CMK (cell line): Measurements from ENCODE around the gene RTN1.
"Not testable (repeated sequence)": the region's sequence is repeated elsewhere in the genome, so short reads cannot be mapped to it uniquely, and the experiment has no call there.

ENCODE experiments used
- DNase-seq: peaks from one replicate; pipeline ENCODE4 v3.0.0-alpha.2; 2010; ENCODE audit warnings: low read depth

Gene RTN1

DNA sequence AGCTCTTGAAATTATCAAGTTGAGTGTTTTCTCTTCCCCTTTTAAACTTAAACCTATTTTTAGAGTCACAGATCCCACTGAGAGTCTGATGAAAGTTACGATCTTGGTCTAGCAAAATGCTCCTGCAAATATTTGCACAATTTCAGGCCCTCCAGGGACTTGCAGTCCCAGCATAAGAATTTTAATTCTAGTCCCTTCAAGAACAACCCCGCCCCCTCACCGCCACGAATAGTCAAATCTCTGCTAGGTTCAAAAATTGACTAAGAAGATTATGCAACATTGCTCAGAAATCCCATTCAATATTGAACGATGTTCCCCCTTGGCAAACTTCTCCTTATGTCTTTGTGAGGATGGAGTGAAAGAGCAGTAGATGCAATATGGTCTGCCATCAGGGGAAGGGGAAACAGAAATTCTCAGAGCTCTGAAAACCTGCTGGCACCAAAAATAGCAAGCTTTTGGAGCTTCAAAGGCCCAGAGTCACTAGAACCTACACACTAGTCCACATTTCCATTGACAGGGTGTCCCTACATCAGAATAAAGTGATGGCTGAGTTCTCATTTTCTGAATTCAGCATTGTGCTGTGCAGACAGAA is 166.4 kb downstream of the RTN1 start:
- no peak for DNase-seq

DNA sequence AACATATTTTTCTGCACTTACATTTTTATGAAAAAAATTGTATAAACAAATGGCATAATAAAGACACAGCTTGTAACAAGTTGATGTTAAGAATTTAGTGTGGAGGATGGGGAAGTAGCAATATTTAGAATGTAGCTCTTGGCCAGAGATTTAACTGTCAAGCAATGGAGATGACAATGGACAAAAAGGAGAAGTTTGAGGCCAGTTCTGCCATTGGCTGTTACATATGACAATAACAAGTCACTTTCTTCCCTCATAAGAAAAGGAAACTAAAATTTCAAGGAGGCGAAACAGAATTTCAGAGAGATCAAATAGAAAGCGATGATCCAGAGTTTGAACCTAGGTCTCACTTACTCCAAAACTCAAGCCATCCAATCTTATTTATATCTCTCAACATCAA is 171.1 kb downstream of the RTN1 start:
- no peak for DNase-seq

DNA sequence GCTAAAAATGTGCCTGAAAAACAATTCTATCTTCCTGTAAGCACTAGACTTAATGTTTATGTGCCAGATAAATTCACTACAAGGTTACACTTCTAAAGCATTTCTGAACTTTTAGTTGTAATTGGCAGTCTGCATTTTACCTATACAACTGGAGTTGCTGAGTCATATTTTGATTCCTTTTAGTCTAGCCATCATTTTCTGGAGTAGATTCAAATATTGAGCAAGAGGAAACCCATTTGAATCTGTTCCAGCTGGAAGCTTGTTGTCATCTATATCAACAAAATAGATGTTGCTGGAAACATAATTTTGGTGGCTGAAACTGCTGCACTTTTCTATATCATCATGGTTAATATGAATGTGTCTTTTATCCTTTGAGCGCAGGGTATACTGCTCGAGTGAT is 171.8 kb downstream of the RTN1 start:
- DNase-seq: no peak

DNA sequence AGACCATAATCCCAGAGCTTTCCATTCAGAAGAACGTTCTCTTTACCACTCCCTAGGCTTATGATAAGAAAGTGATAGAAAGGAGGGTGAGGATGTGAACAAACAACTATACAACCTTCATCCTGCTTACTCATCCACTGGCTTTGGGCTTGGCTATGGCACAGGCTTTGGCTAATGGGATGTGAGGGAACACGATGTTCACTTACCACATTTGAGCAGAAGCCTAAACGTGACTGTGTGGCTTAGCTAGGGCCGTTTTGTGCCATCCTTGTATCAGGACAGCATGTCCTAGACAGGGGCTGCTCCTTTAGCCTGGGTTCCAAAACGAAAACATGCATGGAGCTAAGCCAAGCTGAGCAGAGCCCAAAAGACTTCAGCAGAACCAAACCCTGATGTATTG is 175.4 kb downstream of the RTN1 start:
- DNase-seq: no peak

DNA sequence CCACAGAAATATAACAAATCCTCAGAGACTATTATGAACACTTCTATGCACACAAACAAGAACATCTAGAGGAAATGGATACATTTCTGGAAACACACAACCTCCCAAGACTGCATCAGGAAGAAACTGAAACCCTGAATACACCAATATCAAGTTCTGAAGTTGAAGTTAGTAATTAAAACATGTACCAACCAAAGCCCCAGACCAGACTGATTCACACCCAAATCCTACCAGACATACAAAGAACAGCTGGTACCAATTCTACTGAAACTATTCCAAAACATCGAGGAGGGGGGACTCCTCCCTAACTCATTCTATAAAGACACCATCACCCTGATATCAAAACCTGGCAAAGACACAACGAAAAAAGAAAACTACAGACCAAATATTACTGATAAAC is 179.3 kb downstream of the RTN1 start:
- no peak for DNase-seq

DNA sequence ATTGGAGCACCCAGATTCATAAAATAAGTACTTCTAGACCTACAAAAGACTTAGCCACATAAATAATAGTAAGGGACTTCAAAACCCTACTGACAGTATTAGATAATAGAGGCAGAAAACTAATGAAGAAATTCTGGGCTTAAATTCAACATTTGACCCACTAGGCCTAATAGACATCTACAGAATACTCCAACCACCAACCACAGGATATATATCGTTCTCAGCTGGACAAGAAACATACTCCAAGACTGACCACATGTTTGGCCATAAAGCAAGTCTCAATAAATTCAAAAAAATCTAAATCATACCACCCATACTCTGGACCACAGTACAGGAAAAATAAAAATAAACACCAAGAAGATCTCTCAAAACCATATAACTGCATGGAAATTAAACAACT is 180.2 kb downstream of the RTN1 start:
- no peak for DNase-seq

DNA sequence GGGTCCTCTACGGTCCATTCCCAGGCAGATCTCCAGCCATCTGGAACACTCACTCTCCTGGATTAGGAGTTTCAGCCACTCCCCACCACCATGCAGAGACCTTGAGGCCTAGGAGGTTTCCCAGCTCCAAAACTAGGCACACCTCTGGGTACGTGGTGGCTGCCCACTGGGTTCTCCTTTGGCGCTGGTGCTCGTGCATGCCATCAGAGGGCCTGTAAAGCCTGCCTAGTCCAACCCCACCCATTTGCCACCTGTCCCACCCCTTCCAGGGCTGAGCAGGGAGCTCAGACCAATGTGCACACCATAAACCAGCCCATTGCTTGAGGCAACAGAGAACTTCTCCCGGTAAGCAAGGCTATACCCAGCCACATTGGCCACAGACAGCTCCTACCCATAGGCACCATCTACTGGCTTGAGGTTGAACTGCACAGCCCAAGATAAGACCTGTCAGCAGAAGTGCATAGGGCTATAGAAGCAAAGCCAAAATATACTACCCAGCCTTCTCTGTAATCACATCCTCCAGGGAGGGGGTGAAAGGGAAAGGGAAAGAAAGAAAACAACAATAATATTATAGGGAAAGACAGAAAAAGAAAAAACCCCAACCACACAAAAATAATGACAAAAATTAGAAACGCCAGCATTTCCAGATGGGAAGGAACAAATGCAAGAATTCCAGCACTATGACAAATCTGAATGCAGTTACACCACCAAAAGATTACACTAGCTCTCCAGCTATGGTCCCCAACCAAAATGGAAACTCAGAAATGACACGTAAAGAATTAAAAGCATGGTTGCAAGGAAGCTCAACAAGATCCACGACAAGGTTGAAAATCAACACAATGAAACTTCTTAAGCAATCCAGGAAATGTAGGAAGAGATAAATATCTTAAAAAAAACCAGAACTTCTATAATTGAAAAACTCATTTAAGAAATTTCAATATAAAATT is 182.1 kb downstream of the RTN1 start:
- peak; percentile 31 for DNase-seq

DNA sequence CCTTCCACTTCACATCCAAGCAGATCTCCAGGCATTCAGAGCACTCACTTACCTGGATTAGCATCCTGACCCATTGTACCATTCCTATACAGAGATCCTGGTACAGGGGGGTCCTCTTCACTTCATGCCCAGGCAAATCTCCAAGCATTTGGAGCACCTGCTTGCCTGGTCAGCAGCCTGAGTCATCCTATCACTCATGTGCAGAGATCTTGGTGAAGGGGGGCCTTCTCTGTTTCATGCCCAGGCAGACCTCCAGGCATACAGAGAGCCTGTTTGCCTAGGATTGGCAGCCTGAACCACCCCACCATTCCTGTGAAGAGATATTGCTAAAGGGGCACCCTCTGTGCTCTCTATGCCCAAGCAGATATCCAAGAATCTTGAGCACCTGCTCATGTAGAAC is 182.9 kb downstream of the RTN1 start:
- DNase-seq: no peak

DNA sequence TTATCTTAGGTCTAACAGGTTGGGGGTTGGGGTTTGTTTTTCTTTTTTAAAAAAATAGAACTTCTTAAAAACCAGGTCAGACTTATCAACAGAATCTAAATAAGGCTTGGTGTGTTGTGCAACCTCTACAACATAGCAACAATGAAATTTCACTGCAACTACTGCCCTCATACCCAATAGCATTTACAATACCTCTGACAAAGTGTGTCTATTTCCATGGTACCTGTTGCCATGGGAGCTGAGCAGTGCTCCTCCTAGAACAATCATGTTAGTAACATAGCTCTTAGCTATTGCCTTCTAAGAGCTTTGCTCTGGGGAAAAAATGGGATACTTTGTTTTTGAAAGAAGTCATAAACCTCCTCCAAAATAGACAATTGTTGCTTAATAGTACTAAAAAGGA is 190.7 kb downstream of the RTN1 start:
- DNase-seq: no peak

DNA sequence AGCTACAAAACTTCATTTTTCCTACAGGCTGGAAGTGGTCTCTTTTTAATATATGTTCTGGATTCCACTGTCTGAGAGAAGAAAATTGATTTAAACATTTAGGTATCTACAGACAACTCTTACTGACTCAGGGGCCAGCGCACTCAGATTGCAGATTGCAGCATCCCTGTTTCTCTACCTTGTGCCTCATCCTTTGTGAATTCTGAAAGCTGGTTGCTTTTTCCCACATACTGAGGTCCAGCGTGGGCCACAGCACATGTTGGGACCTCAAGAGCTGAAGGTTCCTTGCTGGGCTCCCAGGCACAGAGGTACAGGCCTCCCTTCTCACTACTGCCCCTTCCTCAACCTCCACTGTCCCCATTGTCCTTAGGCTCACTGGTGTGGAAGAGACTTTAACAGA is 192.2 kb downstream of the RTN1 start:
- no peak for DNase-seq

DNA sequence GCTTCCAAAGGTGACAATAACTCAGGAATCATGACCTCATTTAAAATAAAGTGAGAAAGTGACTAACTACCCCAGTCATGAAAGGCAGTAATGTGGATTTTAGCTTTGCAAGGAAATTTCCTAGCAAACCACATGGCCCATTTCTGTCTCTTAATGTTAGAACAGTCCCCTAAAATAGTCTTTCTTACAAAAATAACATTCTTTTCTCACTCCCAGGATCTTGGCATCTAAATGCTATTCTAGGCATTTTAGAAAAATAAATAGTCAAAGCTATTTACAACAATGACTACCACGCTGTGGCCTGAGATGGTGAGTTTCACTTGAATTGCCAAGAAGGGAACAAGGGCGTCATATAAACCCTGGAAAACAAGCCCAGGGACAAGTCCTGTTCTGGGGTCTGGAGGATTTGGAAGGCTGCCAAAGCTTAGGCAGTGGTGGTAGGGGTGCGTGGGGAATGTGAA is 192.8 kb downstream of the RTN1 start:
- DNase-seq: no peak

DNA sequence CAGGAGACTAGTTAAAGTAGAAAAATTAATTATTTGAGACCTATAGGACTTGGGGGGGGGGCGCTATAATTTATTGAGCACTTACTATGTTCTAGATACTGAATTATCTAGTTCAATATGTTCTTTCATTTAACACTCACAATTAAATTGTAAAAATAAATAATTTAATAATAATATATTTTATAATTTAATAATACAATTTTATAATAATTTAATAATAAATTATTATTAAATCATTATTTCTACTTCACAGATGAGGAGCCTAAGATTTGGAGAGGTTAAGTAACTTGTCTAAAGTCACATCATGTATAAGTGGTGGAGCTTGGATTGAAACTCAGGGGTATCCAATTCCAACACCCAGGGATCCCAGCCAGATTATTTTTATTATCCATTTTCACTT is 195.2 kb downstream of the RTN1 start:
- no peak for DNase-seq

DNA sequence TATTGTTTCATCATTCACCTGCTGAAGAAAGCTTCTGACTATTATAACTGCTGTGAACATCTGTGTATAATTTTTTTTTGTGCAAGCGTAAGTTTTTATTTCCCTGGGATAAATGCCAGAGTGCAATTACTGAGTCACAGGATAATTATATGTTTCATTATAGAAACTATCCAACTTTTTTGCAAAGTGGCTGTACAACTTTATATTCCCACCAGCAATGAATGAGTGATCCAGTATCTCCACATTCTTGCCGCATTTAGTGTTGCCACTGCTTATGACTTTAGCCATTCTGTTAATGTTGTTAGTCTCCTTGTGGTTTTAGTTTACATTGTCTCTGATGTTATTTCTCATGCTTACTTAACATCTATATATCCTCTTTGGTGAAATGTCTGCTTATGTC is 205.8 kb downstream of the RTN1 start:
- no peak for DNase-seq

DNA sequence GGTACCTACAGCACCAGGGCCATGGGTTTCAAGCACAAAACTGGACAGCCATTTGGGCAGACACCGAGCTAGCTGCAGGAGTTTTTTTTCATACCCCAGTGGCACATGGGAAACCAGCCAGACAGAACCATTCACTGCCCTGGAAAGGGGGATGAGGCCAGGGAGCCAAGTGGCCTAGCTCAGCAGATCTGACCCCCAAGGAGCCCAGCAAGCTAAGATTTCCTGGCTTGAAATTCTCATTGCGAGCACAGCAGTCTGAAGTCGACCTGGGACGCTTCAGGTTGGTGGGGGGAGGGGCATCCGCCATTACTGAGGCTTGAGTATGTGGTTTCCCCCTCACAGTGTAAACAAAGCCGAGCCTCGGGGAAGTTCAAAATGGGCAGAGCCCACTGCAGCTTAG is 212.8 kb downstream of the RTN1 start:
- DNase-seq: no peak

DNA sequence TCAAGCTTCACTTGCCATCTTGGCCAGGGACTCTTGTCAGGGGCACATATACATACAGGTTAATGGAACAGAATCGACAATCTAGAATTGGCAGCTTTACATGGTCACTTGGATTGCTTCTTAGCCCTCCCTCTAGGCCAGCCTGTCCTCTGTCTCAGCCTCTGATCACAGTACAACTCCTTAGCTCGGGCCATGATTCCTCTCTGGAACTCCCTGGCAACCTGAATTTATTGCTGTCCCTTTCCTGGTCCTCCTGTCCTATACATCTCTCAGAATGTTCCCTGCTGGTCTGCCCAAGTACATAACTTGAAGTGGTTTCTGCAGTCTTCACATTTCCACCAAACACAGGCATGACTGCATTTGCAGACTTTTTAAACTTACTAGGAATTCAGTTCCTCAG is 214.1 kb downstream of the RTN1 start:
- DNase-seq: no peak

DNA sequence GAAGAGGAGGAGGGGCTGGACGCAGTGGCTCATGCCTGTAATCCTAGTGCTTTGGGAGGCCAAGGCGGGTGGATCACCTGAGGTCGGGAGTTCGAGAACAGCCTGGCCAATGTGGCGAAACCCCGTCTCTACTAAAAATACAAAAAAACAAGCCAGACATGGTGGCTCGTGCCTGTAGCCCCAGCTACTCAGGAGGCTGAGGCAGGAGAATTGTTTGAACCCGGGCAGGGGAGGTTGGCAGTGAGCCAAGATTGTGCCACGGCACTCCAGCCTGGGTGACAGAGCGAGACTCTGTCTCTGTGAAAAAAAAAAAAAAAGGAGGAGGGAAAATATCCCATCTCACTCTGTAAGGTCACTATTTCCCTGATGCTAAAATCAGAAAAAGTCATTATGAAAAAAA is 216.4 kb downstream of the RTN1 start:
- DNase-seq: not testable (repeated sequence)

DNA sequence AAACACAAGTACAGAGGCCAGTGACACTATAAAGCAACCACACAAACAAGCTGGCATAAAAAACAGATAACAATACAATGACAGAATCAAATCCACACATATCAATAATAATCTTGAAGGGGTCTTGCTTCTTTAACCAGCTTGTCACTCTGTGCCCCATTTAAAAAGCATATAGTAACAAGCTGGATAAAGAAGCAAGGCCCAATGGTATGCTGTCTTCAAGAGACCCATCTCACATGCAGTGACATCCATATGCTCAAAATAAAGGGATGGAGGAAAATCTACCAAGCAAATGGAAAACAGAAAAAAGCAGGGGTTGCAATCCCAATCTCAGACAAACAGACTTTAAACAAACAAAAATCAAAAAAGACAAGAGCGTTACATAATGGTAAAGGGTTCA is 223.7 kb downstream of the RTN1 start:
- DNase-seq: not testable (repeated sequence)

DNA sequence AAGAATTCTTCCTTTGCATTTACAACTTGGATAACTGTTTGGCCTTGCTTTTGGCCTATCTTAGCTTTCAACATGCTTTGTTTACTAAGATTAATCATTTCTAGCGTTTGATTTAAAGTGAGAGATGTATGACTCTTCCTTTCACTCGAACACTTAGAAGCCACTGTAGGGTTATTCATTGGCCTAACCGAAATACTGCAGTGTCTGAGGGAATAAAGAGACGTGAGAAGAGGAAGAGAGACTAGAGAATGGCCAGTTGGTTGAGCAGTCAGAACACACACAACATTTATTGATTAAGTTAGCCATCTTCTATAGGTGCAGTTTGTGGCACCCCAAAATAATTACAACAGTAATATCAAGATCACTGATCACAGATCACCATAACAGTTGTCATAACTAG is 231.7 kb downstream of the RTN1 start:
- DNase-seq: no peak

DNA sequence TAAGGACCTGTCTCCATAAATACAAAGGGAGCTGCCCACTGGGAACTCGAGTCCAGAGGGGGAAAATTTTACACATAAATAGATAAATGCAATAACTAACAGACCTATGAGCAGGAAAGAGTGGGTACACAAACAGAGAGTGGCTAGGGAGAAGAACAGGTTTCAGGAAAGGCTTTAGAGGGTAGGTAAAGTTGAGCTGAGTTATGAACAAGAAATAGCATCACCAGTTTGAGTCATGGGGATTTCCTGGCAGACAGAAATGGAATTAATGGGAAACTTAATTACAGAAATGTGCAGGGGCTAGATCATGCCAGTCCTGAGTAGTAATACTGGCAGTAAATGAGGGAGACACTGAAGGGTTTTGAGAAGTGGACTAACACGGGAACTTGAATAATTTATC is 236.0 kb downstream of the RTN1 start:
- DNase-seq: no peak

DNA sequence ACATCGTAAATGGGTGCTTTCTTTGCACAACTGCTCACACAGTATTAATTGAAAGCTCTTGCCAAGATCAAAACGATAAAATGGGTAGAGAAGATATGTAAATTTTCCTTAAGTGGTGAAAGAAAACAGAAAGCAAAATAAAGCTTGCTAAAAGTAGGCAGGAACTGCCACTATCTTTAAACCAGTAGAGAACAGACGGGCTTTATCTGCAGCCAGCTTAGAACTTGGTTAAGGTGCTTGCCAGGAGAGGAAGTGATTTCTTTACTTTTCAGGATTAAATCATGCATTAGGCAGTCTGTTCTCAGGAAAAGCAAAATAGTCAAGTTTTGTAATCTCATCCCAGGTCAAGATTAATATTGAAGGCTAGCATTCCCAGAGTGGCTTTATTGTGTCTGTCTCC is 237.1 kb downstream of the RTN1 start:
- DNase-seq: no peak

DNA sequence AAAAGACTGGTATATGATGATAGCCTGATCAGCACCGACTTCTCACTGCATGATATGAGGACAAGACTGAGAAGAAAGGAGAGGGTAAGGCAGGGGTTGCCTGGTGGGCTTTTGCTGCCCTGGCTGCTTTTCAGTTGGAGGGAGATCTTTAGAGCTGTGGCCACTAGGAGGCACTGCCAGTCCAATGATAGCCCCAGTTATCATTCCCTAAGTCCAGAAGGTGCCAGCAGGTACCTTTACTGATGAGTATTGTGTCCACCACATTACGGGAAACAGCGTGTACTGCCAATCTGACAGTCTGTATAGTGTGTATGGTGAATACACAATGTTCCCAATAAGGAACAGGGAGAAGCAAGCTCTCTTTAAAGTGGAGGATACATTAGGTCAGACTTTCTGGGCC is 238.2 kb downstream of the RTN1 start:
- DNase-seq: no peak

DNA sequence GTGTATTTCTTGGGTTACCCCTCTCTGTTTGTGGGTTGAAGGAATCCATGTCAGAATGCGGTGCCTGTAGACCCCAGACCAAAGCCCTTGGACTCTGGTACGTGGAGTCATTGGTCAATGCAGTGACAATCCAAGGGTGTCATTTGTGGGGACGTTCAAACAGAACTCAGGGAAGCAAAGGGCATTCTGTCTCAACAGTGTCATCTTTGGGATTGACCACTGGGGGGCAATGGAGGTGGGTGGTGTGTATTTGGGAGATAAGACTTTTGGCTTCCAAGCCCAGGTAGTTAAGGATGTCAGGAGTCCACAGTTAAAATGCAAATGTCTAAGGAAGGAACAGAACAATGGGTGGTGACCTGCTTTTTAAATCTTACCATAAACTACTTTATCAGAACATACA is 239.3 kb downstream of the RTN1 start:
- DNase-seq: no peak

DNA sequence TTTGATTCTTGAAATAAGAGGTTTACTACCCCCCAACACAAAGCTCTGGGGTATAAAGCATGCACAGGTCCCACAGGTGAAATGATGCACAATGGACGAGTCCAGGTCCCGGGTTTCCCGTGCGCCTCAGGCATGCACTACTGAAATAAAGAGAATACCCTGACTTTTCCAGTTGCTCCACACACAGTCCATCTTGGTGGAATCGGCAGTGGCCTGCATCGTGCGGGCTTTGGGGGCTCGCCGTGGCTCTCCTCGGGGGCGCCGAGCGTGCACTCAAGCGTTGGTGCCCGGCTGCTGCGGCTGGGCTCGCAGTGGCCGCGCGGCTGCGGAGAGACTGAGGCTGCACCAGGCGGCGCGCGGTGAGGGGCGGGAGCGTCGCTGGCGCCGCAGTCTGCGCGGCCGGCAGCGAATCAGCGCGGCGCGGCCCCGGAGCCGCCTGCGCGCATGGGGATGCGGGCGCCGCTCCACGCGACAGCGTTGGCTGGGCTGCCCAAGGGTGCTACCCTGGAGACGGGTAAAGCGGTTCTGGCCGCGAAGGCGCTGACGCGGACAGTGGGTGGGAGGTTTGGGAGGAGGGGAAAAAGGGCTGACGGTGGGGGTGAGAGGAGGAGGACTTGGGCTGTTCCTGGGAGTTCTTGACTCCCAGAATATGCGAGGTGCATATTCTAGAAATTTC is 240.2 kb downstream of the RTN1 start:
- DNase-seq: no peak
